ENCODE measurements around the gene TKTL1.
"Not testable (repeated sequence)": the region's sequence is repeated elsewhere in the genome, so short reads cannot be mapped to it uniquely, and the experiment has no call there.

DNA sequence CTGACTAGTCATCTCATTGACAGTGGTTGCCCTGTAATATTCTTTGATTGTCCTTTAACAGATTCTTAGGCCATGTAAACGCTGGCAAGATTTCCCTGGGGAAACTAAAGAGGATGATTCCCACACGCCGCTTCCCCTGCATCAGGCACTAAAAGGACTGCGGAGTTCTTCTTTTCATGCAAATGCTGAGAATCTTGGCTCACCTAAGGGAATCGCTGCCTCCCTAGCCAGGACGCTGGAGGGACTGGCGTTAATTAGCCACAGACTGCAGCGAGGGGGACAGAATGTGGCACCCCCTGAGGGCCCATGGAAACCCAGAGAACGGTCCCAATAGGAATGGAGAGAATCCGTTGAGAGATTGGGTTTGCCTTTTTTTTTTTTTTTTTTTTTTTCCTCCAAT lies 9.2 kb upstream of the TKTL1 start:
- TF ChIP-seq, protein P1, sequence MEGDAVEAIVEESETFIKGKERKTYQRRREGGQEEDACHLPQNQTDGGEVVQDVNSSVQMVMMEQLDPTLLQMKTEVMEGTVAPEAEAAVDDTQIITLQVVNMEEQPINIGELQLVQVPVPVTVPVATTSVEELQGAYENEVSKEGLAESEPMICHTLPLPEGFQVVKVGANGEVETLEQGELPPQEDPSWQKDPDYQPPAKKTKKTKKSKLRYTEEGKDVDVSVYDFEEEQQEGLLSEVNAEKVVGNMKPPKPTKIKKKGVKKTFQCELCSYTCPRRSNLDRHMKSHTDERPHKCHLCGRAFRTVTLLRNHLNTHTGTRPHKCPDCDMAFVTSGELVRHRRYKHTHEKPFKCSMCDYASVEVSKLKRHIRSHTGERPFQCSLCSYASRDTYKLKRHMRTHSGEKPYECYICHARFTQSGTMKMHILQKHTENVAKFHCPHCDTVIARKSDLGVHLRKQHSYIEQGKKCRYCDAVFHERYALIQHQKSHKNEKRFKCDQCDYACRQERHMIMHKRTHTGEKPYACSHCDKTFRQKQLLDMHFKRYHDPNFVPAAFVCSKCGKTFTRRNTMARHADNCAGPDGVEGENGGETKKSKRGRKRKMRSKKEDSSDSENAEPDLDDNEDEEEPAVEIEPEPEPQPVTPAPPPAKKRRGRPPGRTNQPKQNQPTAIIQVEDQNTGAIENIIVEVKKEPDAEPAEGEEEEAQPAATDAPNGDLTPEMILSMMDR (conservative IDR thresholded peaks at IDR 0.05; ENCODE audit: low read length), result not testable (repeated sequence)
- not testable (repeated sequence) for TF ChIP-seq EZH2phosphoT487 (IDR thresholded peaks at IDR 0.05; ENCODE audit: borderline replicate concordance, low read depth, low read length)
